HEK293 (cell line): ENCODE results near the gene LCN1.

ENCODE experiments used
- ZNF138 ChIP-seq: fragments of 450-650 bp; formaldehyde crosslinking; IDR thresholded peaks from 2 replicates; pipeline ENCODE4 v1.5.1; 2016; ENCODE audit warnings: missing biosample characterization, missing genetic modification characterization, borderline replicate concordance
- ZNF626 ChIP-seq: fragments of 450-650 bp; sonication (Bioruptor Pico); formaldehyde crosslinking; IDR thresholded peaks from 2 replicates; pipeline ENCODE4 v1.5.1; 2018; ENCODE audit warnings: missing biosample characterization, missing genetic modification characterization, inconsistent platforms
- TF ChIP-seq, protein P1 (sequence below): fragments of 450-650 bp; formaldehyde crosslinking; IDR thresholded peaks from 2 replicates; pipeline ENCODE4 v1.5.1; 2016; ENCODE audit warnings: missing biosample characterization, missing genetic modification characterization
- TF ChIP-seq, protein P2 (sequence below): fragments of 450-650 bp; formaldehyde crosslinking; IDR thresholded peaks from 2 replicates; pipeline ENCODE4 v1.5.1; 2016; ENCODE audit warnings: missing biosample characterization, missing genetic modification characterization
- TF ChIP-seq, protein P3 (sequence below): sonication (generic); formaldehyde crosslinking; IDR thresholded peaks from 2 replicates; pipeline ENCODE4 v1.8.1; 2022; ENCODE audit warnings: mild to moderate bottlenecking, moderate library complexity, missing genetic modification reagents

DNA sequence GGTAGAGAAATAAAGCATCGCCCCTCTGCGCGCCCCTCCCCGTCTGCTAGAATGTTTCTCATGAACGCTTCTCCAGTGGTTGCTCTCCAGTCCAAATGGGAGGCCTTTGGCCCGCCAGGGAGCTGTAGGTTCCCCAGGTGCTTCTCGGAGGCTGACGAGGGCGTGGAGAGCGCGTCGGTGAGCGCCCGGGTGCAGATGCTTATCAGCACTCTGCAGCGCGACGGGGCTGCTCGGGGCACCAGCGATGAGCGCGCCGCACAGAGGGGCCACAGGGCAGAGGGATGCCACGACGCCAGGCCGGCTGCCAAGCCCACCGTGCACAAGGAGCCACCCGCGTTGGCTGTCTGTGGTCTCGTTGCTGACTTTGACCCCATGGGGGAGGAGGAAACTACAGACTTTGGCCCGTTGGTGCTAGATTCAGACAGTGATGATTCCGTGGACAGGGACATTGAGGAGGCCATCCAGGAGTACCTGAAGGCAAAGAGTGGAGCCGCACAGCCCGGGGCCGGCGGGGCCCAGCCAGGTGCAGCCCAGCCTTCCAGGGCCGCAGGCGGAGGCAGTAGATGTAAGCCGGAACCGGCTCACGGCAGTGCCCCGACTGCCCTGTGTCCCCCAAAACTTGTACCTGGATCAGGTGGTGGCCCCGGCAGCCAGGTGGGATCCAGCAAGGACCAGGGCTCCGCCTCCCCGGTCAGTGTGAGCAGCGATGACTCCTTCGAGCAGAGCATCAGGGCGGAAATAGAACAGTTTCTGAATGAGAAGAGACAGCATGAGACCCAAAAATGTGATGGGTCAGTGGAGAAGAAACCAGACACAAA, 36.6 kb upstream of the LCN1 start:
- no peak for TF ChIP-seq ZNF138 (tag by site-specific recombination)
- TF ChIP-seq, protein P1, sequence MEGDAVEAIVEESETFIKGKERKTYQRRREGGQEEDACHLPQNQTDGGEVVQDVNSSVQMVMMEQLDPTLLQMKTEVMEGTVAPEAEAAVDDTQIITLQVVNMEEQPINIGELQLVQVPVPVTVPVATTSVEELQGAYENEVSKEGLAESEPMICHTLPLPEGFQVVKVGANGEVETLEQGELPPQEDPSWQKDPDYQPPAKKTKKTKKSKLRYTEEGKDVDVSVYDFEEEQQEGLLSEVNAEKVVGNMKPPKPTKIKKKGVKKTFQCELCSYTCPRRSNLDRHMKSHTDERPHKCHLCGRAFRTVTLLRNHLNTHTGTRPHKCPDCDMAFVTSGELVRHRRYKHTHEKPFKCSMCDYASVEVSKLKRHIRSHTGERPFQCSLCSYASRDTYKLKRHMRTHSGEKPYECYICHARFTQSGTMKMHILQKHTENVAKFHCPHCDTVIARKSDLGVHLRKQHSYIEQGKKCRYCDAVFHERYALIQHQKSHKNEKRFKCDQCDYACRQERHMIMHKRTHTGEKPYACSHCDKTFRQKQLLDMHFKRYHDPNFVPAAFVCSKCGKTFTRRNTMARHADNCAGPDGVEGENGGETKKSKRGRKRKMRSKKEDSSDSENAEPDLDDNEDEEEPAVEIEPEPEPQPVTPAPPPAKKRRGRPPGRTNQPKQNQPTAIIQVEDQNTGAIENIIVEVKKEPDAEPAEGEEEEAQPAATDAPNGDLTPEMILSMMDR (tag by site-specific recombination) = no peak
- TF ChIP-seq, protein P2, sequence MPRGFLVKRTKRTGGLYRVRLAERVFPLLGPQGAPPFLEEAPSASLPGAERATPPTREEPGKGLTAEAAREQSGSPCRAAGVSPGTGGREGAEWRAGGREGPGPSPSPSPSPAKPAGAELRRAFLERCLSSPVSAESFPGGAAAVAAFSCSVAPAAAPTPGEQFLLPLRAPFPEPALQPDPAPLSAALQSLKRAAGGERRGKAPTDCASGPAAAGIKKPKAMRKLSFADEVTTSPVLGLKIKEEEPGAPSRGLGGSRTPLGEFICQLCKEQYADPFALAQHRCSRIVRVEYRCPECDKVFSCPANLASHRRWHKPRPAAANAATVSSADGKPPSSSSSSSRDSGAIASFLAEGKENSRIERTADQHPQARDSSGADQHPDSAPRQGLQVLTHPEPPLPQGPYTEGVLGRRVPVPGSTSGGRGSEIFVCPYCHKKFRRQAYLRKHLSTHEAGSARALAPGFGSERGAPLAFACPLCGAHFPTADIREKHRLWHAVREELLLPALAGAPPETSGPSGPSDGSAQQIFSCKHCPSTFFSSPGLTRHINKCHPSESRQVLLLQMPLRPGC (tag by site-specific recombination) = no peak
- TF ChIP-seq ZNF626 = no peak
- TF ChIP-seq, protein P3, sequence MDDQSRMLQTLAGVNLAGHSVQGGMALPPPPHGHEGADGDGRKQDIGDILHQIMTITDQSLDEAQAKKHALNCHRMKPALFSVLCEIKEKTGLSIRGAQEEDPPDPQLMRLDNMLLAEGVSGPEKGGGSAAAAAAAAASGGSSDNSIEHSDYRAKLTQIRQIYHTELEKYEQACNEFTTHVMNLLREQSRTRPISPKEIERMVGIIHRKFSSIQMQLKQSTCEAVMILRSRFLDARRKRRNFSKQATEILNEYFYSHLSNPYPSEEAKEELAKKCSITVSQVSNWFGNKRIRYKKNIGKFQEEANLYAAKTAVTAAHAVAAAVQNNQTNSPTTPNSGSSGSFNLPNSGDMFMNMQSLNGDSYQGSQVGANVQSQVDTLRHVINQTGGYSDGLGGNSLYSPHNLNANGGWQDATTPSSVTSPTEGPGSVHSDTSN (CRISPR knock-in tag) = no peak
